WTC11 (cell line): Measurements from ENCODE around the gene SLC8A1.

Experiments used
- ETV6 ChIP-seq: sonication (generic); formaldehyde crosslinking; IDR thresholded peaks from 2 replicates; pipeline ENCODE4 v1.8.1; 2022; ENCODE audit warnings: mild to moderate bottlenecking, missing genetic modification reagents
- GABPB1 ChIP-seq: sonication (generic); formaldehyde crosslinking; IDR thresholded peaks from 2 replicates; pipeline ENCODE4 v1.8.1; 2023; ENCODE audit warnings: mild to moderate bottlenecking, missing genetic modification reagents
- IRF1 ChIP-seq: sonication (generic); formaldehyde crosslinking; IDR thresholded peaks from 2 replicates; pipeline ENCODE4 v1.8.0; 2023; ENCODE audit warnings: missing genetic modification reagents
- IRF2 ChIP-seq: sonication (generic); formaldehyde crosslinking; IDR thresholded peaks from 2 replicates; pipeline ENCODE4 v1.8.0; 2022; ENCODE audit warnings: low read depth, missing genetic modification reagents, borderline replicate concordance
- NFE2L1 ChIP-seq: sonication (generic); formaldehyde crosslinking; IDR thresholded peaks from 2 replicates; pipeline ENCODE4 v1.8.1; 2023; ENCODE audit warnings: missing genetic modification reagents
- NR1H2 ChIP-seq: sonication (generic); formaldehyde crosslinking; IDR thresholded peaks from 2 replicates; pipeline ENCODE4 v1.9.0; 2021; ENCODE audit warnings: mild to moderate bottlenecking, moderate library complexity, missing genetic modification reagents
- NR3C1 ChIP-seq: sonication (generic); formaldehyde crosslinking; conservative IDR thresholded peaks from 2 replicates; pipeline ENCODE4 v1.8.1; 2023; ENCODE audit warnings: low read depth, mild to moderate bottlenecking, missing genetic modification reagents
- SMAD3 ChIP-seq: sonication (generic); formaldehyde crosslinking; IDR thresholded peaks from 2 replicates; pipeline ENCODE4 v1.8.0; 2022; ENCODE audit warnings: missing genetic modification reagents, mild to moderate bottlenecking, borderline replicate concordance
- USF2 ChIP-seq: sonication (generic); formaldehyde crosslinking; IDR thresholded peaks from 2 replicates; pipeline ENCODE4 v1.8.1; 2023; ENCODE audit warnings: mild to moderate bottlenecking, missing genetic modification reagents, moderate library complexity
- TF ChIP-seq, protein P1 (sequence below): fragments of 250-450 bp; sonication (Bioruptor Pico); IDR thresholded peaks from 2 replicates; pipeline ENCODE4 v2.1.2; 2022; ENCODE audit warnings: mild to moderate bottlenecking, moderate library complexity
- TF ChIP-seq, protein P2 (sequence below): fragments of 200-600 bp; IDR thresholded peaks from 2 replicates; pipeline ENCODE4 v1.8.0; 2022; ENCODE audit warnings: antibody characterized with exemption

DNA sequence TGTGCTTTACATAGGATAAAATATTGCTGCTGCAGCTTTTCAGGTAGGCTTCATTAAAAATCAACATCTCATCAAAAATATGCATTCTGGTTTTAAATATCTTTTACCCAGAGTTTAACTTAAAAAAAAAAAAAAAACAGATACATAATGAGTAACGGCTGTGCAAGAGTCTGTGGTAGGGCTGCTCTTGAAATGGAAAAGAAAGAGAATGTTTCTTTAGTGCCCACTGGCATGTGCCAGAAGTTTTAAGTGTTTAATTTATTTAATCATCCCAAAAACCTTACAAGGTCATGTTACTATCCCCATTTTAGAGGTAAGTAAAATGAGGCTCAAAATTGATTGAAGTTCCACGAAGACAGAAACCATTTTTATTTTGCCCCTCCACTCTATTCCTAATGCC is 92.1 kb downstream of the SLC8A1 start:
- TF ChIP-seq, protein P1, sequence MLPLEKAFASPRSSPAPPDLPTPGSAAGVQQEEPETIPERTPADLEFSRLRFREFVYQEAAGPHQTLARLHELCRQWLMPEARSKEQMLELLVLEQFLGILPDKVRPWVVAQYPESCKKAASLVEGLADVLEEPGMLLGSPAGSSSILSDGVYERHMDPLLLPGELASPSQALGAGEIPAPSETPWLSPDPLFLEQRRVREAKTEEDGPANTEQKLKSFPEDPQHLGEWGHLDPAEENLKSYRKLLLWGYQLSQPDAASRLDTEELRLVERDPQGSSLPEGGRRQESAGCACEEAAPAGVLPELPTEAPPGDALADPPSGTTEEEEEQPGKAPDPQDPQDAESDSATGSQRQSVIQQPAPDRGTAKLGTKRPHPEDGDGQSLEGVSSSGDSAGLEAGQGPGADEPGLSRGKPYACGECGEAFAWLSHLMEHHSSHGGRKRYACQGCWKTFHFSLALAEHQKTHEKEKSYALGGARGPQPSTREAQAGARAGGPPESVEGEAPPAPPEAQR (CRISPR knock-in tag) = no peak
- TF ChIP-seq, protein P2, sequence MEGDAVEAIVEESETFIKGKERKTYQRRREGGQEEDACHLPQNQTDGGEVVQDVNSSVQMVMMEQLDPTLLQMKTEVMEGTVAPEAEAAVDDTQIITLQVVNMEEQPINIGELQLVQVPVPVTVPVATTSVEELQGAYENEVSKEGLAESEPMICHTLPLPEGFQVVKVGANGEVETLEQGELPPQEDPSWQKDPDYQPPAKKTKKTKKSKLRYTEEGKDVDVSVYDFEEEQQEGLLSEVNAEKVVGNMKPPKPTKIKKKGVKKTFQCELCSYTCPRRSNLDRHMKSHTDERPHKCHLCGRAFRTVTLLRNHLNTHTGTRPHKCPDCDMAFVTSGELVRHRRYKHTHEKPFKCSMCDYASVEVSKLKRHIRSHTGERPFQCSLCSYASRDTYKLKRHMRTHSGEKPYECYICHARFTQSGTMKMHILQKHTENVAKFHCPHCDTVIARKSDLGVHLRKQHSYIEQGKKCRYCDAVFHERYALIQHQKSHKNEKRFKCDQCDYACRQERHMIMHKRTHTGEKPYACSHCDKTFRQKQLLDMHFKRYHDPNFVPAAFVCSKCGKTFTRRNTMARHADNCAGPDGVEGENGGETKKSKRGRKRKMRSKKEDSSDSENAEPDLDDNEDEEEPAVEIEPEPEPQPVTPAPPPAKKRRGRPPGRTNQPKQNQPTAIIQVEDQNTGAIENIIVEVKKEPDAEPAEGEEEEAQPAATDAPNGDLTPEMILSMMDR = no peak
- TF ChIP-seq ETV6 (CRISPR knock-in tag) (no peak), NR3C1 (CRISPR knock-in tag) (no peak), NR1H2 (CRISPR knock-in tag) (no peak), USF2 (CRISPR knock-in tag) (no peak), SMAD3 (CRISPR knock-in tag) (no peak), GABPB1 (no peak), IRF1 (CRISPR knock-in tag) (no peak), IRF2 (CRISPR knock-in tag) (no peak), NFE2L1 (CRISPR knock-in tag) (no peak)
